ENCODE data around the gene PLCH1.

- TF ChIP-seq JUN (CRISPR knock-in tag; IDR thresholded peaks at IDR 0.05) (no peak), ZSCAN18 (CRISPR knock-in tag; IDR thresholded peaks at IDR 0.05) (no peak), ESRRA (CRISPR knock-in tag; IDR thresholded peaks at IDR 0.05; ENCODE audit: borderline replicate concordance) (no peak), MAX (CRISPR knock-in tag; IDR thresholded peaks at IDR 0.05) (no peak), ATF1 (CRISPR knock-in tag; IDR thresholded peaks at IDR 0.05) (no peak), CTCF (IDR thresholded peaks at IDR 0.05) (no peak), GABPB1 (CRISPR knock-in tag; IDR thresholded peaks at IDR 0.05) (no peak), USF1 (CRISPR knock-in tag; IDR thresholded peaks at IDR 0.05) (no peak), USF2 (CRISPR knock-in tag; IDR thresholded peaks at IDR 0.05) (no peak), SP1 (CRISPR knock-in tag; conservative IDR thresholded peaks at IDR 0.05) (no peak), ATF3 (CRISPR knock-in tag; conservative IDR thresholded peaks at IDR 0.05) (no peak), ZNF121 (CRISPR knock-in tag; IDR thresholded peaks at IDR 0.05) (no peak), ELF4 (CRISPR knock-in tag; IDR thresholded peaks at IDR 0.05; ENCODE audit: low read depth) (no peak)
Observed at GRCh38 chr3:155688481-155688880, 56.4 kb downstream of the PLCH1 start.
